Karpas-422 (cell line): ENCODE measurements around the gene RPTN. TPM values are rescaled to one million over a fixed set of nuclear protein-coding genes. Genes with fewer than 3 reads are reported as not detected.

Source experiments
- DNase-seq: peaks from one replicate; pipeline ENCODE4 v3.0.0-alpha.2; 2015
- H2AFZ ChIP-seq: fragments of 200-600 bp; sonication (generic); 2 replicates; pipeline ENCODE4 v1.6.1; 2014; ENCODE audit warnings: antibody characterized with exemption, low read length, mixed read lengths
- H3K27ac ChIP-seq: fragments of 200-600 bp; sonication (generic); 2 replicates; pipeline ENCODE4 v1.5.1; 2014; ENCODE audit warnings: mild to moderate bottlenecking, low read length, moderate library complexity
- H3K27me3 ChIP-seq: fragments of 200-600 bp; sonication (generic); 2 replicates; pipeline ENCODE4 v1.6.1; 2014; ENCODE audit warnings: low read length, mixed read lengths
- H3K36me3 ChIP-seq: fragments of 200-600 bp; sonication (generic); 2 replicates; pipeline ENCODE4 v1.6.1; 2014; ENCODE audit warnings: low read length, mixed read lengths; ENCODE audit not compliant: insufficient read depth
- H3K4me1 ChIP-seq: fragments of 200-600 bp; sonication (generic); 2 replicates; pipeline ENCODE4 v1.6.1; 2014; ENCODE audit warnings: mild to moderate bottlenecking, low read length, mixed read lengths
- H3K4me2 ChIP-seq: fragments of 200-600 bp; sonication (generic); 2 replicates; pipeline ENCODE4 v1.6.1; 2014; ENCODE audit warnings: low read length, low read depth, mild to moderate bottlenecking; ENCODE audit not compliant: poor library complexity, severe bottlenecking
- H3K4me3 ChIP-seq: fragments of 200-600 bp; sonication (generic); 2 replicates; pipeline ENCODE4 v1.5.1; 2014; ENCODE audit warnings: mild to moderate bottlenecking, antibody characterized with exemption, low read length, mixed read lengths
- H3K79me2 ChIP-seq: fragments of 200-600 bp; sonication (generic); 2 replicates; pipeline ENCODE4 v1.6.1; 2014; ENCODE audit warnings: mild to moderate bottlenecking, low read length, mixed read lengths
- H3K9ac ChIP-seq: fragments of 200-600 bp; sonication (generic); 2 replicates; pipeline ENCODE4 v1.6.0; 2014; ENCODE audit warnings: low read length
- H3K9me2 ChIP-seq: fragments of 200-600 bp; sonication (generic), shearing (Covaris generic); replicated peaks from 2 replicates; pipeline ENCODE4 v1.6.0; 2014; ENCODE audit warnings: mild to moderate bottlenecking, low read length, moderate library complexity; ENCODE audit not compliant: insufficient read depth
- H3K9me3 ChIP-seq: fragments of 300-700, 200-600 bp; sonication (generic); 2 replicates; pipeline ENCODE4 v1.6.1; 2014; ENCODE audit warnings: low read length, mixed read lengths
- H4K20me1 ChIP-seq: fragments of 200-600 bp; sonication (generic); 2 replicates; pipeline ENCODE4 v1.6.1; 2014; ENCODE audit warnings: mild to moderate bottlenecking, antibody characterized with exemption, low read length, low read depth; ENCODE audit not compliant: insufficient read depth
- total RNA-seq: library from RNA; depleted of rRNA; stranded (reverse); fragments of >200 nt; shearing (Covaris generic); gene quantifications from 2 replicates; pipeline ENCODE4 v1.2.3, GENCODE V29; 2014; ENCODE audit warnings: low replicate concordance

The RPTN gene
- total RNA-seq, 1 experiment from 2014 or later = not detected

DNA sequence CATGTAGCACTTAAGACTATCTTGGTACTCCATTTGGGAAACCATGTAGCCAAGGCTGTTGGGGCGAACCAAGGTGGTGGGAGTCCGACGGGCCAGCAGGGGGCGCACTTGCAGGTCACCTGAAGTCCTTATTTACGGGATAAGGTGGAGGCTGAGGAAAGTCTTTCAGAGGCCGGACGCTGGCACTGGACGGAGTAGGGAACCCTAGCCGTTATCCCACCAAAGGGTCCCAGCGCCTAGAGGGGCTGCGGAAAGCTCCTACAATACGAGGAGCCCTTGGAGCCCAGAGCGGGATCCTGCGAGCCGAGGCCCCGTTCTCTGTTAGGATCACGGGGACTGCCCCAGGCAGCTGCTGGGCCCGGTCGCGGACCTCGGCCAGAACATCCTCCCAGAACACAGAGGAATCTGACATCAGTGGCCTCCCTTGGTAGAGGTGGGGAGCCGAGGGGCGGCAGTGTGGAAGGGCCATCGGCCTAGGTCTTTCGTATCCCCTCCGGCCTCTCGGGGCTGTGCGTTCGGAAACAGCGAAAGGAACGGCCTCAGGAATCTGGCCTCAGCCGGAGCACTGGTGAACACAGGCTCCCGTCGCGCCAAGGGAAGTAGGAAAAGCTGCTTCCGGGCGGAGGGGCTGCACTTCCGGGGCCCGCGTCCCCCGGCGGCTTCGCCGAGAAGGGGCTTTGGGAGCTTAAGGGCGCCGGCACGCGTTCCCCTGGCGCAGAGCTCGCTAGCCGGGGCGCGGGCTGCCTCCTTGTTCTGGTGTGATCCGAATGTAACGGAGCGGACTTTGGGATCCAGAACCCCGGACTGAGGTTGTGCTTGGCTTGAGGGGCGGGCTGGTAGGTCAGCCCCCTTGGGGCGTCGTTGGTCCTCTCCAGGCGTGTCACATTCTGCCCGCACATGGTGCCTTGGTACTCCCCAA is 29.9 kb upstream of the RPTN start:
- H3K9me2 ChIP-seq = no peaks in the 10 kb centered on the region
- H3K9ac ChIP-seq = peak overlapping the region; percentile 72
- H3K9me3 ChIP-seq = no peaks in the 10 kb centered on the region
- peak; percentile 92 for DNase-seq
- H2AFZ ChIP-seq = peak overlapping the region; percentile 97
- peak overlapping the region; percentile 86 for H3K4me2 ChIP-seq
- no peaks in the 10 kb centered on the region for H4K20me1 ChIP-seq
- H3K4me1 ChIP-seq = peaks cover 24% of the 10 kb centered on the region
- H3K27me3 ChIP-seq = no peaks in the 10 kb centered on the region
- no peaks in the 10 kb centered on the region for H3K79me2 ChIP-seq
- no peaks in the 10 kb centered on the region for H3K36me3 ChIP-seq
- H3K4me3 ChIP-seq = peak overlapping the region; percentile 73
- no peak overlapping the region for H3K27ac ChIP-seq

DNA sequence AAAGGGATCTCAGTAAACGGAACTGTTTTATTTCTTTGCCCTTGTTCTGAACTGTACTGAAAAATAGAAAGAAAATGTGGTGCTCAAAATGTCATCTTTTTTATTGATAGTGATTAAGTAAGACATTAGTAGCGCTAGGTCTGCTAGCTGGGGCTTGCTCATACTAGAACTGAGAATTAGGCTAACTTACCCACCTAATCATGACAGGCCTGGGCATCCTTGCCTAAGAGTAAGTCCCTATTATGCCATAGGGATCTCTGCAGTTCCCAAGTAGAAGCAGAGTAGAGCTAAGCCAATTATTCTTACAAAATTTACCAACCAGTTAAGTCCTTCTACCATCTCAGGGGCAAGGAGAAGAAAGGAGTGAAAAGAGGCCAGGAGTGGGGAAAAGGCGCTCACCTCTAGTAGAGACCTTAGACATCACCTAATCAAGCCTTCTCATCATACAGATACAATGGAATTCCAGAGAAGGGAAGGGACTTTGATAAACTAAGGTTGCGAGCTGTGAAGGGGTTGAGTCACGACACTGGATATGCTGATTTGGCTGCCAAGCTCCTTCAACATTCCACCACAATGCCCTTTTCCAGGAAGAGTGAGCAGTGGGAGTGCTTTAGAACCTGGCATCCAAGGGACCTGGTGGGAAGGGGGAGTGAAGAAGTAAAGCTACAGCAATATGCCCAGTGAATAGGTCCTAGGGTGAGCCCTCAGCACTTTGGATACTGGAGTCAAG is 27.7 kb upstream of the RPTN start:
- Histone ChIP-seq H3K4me3 (no peak overlapping the region), H2AFZ (no peak overlapping the region), H3K27me3 (no peaks in the 10 kb centered on the region), H3K4me1 (peaks cover 24% of the 10 kb centered on the region), H3K79me2 (no peaks in the 10 kb centered on the region), H3K9ac (no peak overlapping the region), H4K20me1 (no peaks in the 10 kb centered on the region), H3K27ac (no peak overlapping the region), H3K9me3 (no peaks in the 10 kb centered on the region), H3K9me2 (no peaks in the 10 kb centered on the region), H3K36me3 (no peaks in the 10 kb centered on the region), H3K4me2 (no peak overlapping the region)
- no peak for DNase-seq

DNA sequence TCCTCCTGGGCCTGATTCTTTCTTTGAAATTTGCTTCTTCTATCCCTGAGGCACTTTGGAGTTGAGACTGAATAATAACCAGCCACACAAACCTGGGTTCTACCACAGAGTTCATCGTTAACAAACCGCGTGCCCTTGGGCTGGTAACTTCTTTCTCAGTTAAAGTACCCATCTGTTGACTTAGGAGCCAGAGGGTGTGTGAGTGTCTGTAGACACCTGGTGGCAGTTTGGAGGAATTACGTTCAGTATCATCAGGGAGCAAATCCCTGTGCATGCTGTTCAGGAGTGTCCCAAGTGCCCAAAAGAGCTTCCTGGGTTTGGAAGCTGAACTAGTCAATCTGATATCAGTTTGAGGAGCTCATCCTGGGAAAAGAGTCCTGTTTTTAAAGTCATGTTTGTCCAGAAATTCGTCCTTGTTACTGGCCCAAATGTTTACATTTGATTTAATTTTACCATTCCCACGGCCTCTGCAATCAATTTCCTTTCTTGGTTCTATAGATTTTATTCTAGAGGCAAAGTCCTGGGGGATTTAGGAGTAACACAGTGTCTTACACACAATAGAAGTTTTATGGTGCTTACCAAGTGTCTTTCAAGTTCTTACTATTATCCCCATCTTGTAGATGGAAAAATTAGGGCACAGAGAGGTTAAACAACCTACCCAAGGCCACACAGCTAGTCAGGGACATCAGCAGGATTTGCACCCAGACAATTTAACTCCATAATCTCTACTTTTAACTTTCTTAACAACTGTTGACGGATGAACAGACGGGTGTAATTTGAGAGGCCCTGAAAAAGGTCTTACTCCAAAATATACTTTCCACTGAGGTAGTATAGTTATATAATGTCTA is 26.7 kb upstream of the RPTN start:
- Histone ChIP-seq H2AFZ (no peak overlapping the region), H3K4me1 (peaks cover 24% of the 10 kb centered on the region), H3K79me2 (no peaks in the 10 kb centered on the region), H3K36me3 (no peaks in the 10 kb centered on the region), H3K9me3 (no peaks in the 10 kb centered on the region), H3K9me2 (no peaks in the 10 kb centered on the region), H3K4me2 (no peak overlapping the region), H3K9ac (no peak overlapping the region), H3K27ac (no peak overlapping the region), H3K27me3 (no peaks in the 10 kb centered on the region), H4K20me1 (no peaks in the 10 kb centered on the region), H3K4me3 (no peak overlapping the region)
- peak; percentile 72 for DNase-seq

DNA sequence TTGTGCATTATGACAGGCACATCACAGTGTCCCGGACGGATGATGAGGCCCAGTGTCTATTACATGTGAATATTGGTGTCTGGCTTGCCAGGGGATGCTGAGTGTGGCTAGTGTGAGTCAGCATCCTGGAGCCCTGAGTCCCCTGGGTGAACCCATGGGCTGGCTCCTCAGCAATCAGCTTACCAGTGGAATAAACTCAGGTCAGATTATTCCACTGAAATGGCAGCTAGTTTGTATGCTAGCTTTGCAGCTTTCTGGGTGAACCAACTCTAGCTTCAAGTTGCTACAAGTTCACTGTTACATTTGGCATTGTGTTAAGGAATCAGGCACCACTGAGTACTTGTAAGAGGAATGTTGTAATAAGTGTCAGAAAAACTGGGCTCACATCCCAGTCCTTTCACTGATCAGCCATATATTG is 23.9 kb upstream of the RPTN start:
- Histone ChIP-seq H3K79me2 (no peaks in the 10 kb centered on the region), H3K4me2 (no peak overlapping the region), H3K9me3 (no peaks in the 10 kb centered on the region), H3K4me3 (no peak overlapping the region), H3K27ac (no peak overlapping the region), H3K4me1 (peaks cover 8% of the 10 kb centered on the region), H3K36me3 (no peaks in the 10 kb centered on the region), H3K9me2 (no peaks in the 10 kb centered on the region), H3K9ac (no peak overlapping the region), H4K20me1 (no peaks in the 10 kb centered on the region), H3K27me3 (no peaks in the 10 kb centered on the region), H2AFZ (no peak overlapping the region)
- no peak for DNase-seq

DNA sequence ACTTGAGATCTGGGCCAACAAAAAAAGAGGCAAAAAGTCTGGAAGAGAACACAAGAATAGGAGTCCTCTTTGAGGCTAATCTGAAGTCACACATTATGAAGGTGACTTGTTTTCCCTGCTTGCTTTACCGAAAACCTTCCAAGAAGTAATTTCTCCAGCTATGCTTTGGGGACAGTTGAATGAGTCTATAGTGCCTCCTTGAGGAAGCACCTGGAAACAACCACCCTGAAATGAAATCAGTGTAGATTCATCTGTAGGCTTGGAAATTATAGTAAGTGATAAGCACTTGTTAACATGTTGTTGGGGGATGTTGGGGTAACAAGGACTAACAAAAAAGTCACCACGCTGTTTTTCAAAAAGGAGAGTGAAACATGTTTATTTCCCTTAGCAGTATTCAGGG is 23.4 kb upstream of the RPTN start:
- Histone ChIP-seq H4K20me1 (no peaks in the 10 kb centered on the region), H3K4me1 (peaks cover 4% of the 10 kb centered on the region), H2AFZ (no peak overlapping the region), H3K36me3 (no peaks in the 10 kb centered on the region), H3K4me2 (no peak overlapping the region), H3K9me3 (no peaks in the 10 kb centered on the region), H3K4me3 (no peak overlapping the region), H3K9ac (no peak overlapping the region), H3K9me2 (no peaks in the 10 kb centered on the region), H3K27me3 (no peaks in the 10 kb centered on the region), H3K27ac (no peak overlapping the region), H3K79me2 (no peaks in the 10 kb centered on the region)
- DNase-seq = peak; percentile 62

DNA sequence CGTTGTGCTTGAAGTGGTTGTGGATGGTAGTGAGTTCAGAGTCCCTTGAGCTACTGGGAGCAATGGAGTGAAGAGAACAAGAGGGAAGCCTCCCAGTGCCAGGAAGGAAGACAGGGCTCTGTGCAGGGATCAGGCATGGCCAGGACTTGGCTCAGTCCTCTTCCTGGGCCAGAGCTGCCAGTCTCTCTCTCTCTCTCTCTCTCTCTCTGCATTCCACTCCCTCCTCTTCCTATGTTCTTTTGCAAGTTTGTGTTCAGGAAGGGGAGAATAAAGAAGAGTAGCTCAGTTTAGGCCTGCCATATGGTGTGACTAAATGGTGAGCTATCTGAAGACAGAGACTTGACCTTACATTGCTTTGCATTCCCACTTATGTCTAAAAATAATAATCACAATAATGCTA is 20.5 kb upstream of the RPTN start:
- peaks cover 4% of the 10 kb centered on the region; the same call in 1 of the 2 replicates for H3K4me1 ChIP-seq
- H4K20me1 ChIP-seq = no peaks in the 10 kb centered on the region
- H3K9me3 ChIP-seq = no peaks in the 10 kb centered on the region
- H3K27ac ChIP-seq = no peak overlapping the region
- DNase-seq = no peak
- no peaks in the 10 kb centered on the region for H3K27me3 ChIP-seq
- no peaks in the 10 kb centered on the region for H3K36me3 ChIP-seq
- no peak overlapping the region for H3K4me3 ChIP-seq
- no peak overlapping the region for H3K9ac ChIP-seq
- H3K9me2 ChIP-seq = no peaks in the 10 kb centered on the region
- H2AFZ ChIP-seq = no peak overlapping the region
- no peak overlapping the region for H3K4me2 ChIP-seq
- H3K79me2 ChIP-seq = no peaks in the 10 kb centered on the region

DNA sequence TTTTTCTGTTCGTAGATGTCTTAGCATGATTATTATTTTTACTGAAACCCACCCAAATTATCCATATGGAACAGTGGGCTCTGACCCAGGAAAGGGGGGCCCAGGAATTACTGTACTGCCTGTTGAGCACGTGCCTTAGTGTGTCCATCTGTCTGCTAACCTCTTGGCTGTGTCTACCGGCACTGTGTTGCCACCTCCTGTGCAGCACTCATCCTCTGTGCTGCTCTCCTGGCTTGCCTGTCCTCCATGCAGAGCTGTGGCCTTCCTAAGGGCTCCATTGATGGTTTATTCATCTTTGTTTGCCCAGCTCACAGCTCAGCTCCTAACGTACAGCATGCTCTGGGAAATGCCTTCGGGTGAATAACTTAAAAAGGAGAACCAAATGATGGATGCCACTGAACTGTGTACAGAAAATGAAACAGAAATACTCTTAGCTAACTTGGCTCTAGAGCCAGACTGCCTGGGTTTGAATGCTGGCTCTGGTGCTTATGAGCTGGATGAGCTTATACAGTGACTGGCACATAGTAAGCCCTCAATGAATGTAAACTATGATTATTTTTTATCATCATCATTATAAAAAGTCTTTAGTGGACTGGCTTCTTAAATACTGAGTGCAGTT is 11.4 kb upstream of the RPTN start:
- Histone ChIP-seq H3K27me3 (no peaks in the 10 kb centered on the region), H3K4me2 (no peak overlapping the region), H3K9me2 (no peaks in the 10 kb centered on the region), H2AFZ (no peak overlapping the region), H3K79me2 (no peaks in the 10 kb centered on the region), H3K9ac (no peak overlapping the region), H3K27ac (no peak overlapping the region), H3K4me1 (peaks cover 5% of the 10 kb centered on the region), H3K9me3 (no peaks in the 10 kb centered on the region), H3K36me3 (no peaks in the 10 kb centered on the region), H4K20me1 (no peaks in the 10 kb centered on the region), H3K4me3 (no peak overlapping the region)
- DNase-seq = no peak
